ENCODE measurements around the gene NUDT13.

- no peak for TF ChIP-seq CTCF (IDR thresholded peaks at IDR 0.05; ENCODE audit: insufficient read depth, low read length)
- TF ChIP-seq SPI1 (IDR thresholded peaks at IDR 0.05; ENCODE audit: borderline replicate concordance, low read depth) = no peak
- TF ChIP-seq REST (IDR thresholded peaks at IDR 0.05; ENCODE audit: insufficient replicate concordance, low read depth) = no peak
- TF ChIP-seq POLR2AphosphoS5 (IDR thresholded peaks at IDR 0.05; ENCODE audit: low read depth) = no peak
- TF ChIP-seq GABPA (IDR thresholded peaks at IDR 0.05; ENCODE audit: low read depth) = no peak
Observed at GRCh38 chr10:73141603-73142002, 31.3 kb downstream of the NUDT13 start.

Data from HL-60 (cell line).